Trophoblast cell (in vitro differentiated cells and primary cell): ENCODE measurements around the gene BLOC1S3.

Source experiments
- DNase-seq, 2 donors: peaks; one replicate each; pipeline ENCODE4 v3.0.0-alpha.2; 2016
- H2AFZ ChIP-seq: 2 replicates; pipeline ENCODE4 v1.6.1; 2013; ENCODE audit warnings: low read length, moderate library complexity, mild to moderate bottlenecking; ENCODE audit not compliant: insufficient read depth, poor library complexity
- H2AK5ac ChIP-seq: 2 replicates; pipeline ENCODE4 v1.6.1; 2013; ENCODE audit warnings: mild to moderate bottlenecking, low read length
- H2BK120ac ChIP-seq: 2 replicates; pipeline ENCODE4 v1.6.1; 2013; ENCODE audit warnings: low read length, mild to moderate bottlenecking, moderate library complexity; ENCODE audit not compliant: insufficient read depth, poor library complexity
- H2BK12ac ChIP-seq: 2 replicates; pipeline ENCODE4 v1.6.1; 2013; ENCODE audit warnings: mild to moderate bottlenecking, low read length, moderate library complexity
- H2BK5ac ChIP-seq: 2 replicates; pipeline ENCODE4 v1.6.1; 2013; ENCODE audit warnings: low read length, low read depth, moderate library complexity, mild to moderate bottlenecking; ENCODE audit not compliant: poor library complexity
- H3K14ac ChIP-seq: 2 replicates; pipeline ENCODE4 v1.6.1; 2013; ENCODE audit warnings: mild to moderate bottlenecking, low read length
- H3K18ac ChIP-seq: 2 replicates; pipeline ENCODE4 v1.6.1; 2013; ENCODE audit warnings: mild to moderate bottlenecking, low read length
- H3K23ac ChIP-seq: 2 replicates; pipeline ENCODE4 v1.6.1; 2013; ENCODE audit warnings: low read length
- H3K27ac ChIP-seq: 2 replicates; pipeline ENCODE4 v1.5.1; 2013; ENCODE audit warnings: low read depth, mild to moderate bottlenecking, inconsistent platforms, low read length, moderate library complexity
- H3K27me3 ChIP-seq: 2 replicates; pipeline ENCODE4 v1.6.1; 2013; ENCODE audit warnings: inconsistent platforms, mild to moderate bottlenecking, low read length, moderate library complexity; ENCODE audit not compliant: insufficient read depth
- H3K36me3 ChIP-seq, 2 experiments: 1 replicate in 1 of 2; 2 replicates in 1 of 2; pipeline ENCODE4 v1.6.1; 2013; ENCODE audit warnings: low read length in 2 of 2, mild to moderate bottlenecking in 2 of 2, moderate library complexity in 1 of 2; ENCODE audit not compliant: insufficient read depth in 2 of 2, control insufficient read depth in 1 of 2
- H3K4ac ChIP-seq: 2 replicates; pipeline ENCODE4 v1.6.1; 2013; ENCODE audit warnings: low read depth, mild to moderate bottlenecking, low read length, moderate library complexity
- H3K4me1 ChIP-seq, 2 experiments: 1 replicate in 1 of 2; 2 replicates in 1 of 2; pipeline ENCODE4 v1.6.1; 2013; ENCODE audit warnings: low read length in 2 of 2, mild to moderate bottlenecking in 2 of 2, moderate library complexity in 1 of 2; ENCODE audit not compliant: insufficient read depth in 2 of 2, control insufficient read depth in 1 of 2
- H3K4me2 ChIP-seq: 2 replicates; pipeline ENCODE4 v1.6.1; 2013; ENCODE audit warnings: inconsistent platforms, mild to moderate bottlenecking, low read length, moderate library complexity
- H3K4me3 ChIP-seq: 2 replicates; pipeline ENCODE4 v1.5.1; 2013; ENCODE audit warnings: mild to moderate bottlenecking, low read depth, low read length, inconsistent platforms
- H3K79me1 ChIP-seq: one replicate; pipeline ENCODE4 v1.6.1; 2013; ENCODE audit warnings: low read length
- H3K79me2 ChIP-seq: 2 replicates; pipeline ENCODE4 v1.6.1; 2013; ENCODE audit warnings: low read length, mild to moderate bottlenecking; ENCODE audit not compliant: control insufficient read depth, insufficient read depth, poor library complexity
- H3K9ac ChIP-seq: 2 replicates; pipeline ENCODE4 v1.6.1; 2013; ENCODE audit warnings: mild to moderate bottlenecking, low read length
- H3K9me3 ChIP-seq: 2 replicates; pipeline ENCODE4 v1.6.1; 2013; ENCODE audit warnings: low read depth, mild to moderate bottlenecking, control low read depth, inconsistent platforms, low read length; ENCODE audit not compliant: insufficient read depth
- H4K12ac ChIP-seq: 2 replicates; pipeline ENCODE4 v1.6.1; 2013; ENCODE audit warnings: low read depth, mild to moderate bottlenecking, low read length, moderate library complexity
- H4K8ac ChIP-seq: 2 replicates; pipeline ENCODE4 v1.6.1; 2013; ENCODE audit warnings: low read depth, mild to moderate bottlenecking, low read length, moderate library complexity
- H4K91ac ChIP-seq: one replicate; pipeline ENCODE4 v1.6.1; 2013; ENCODE audit warnings: low read depth, mild to moderate bottlenecking, low read length, moderate library complexity
- WGBS: extraction: QIAGEN DNeasy Blood & Tissue Kit; methylation state at CpG from one replicate; pipeline ENCODE4 v1.1.7; 2013; ENCODE audit warnings: missing lambda C conversion rate; ENCODE audit not compliant: insufficient read length, insufficient coverage; ENCODE audit errors: extremely low coverage; 5-methylcytosine and 5-hydroxymethylcytosine counted together

Gene BLOC1S3

DNA sequence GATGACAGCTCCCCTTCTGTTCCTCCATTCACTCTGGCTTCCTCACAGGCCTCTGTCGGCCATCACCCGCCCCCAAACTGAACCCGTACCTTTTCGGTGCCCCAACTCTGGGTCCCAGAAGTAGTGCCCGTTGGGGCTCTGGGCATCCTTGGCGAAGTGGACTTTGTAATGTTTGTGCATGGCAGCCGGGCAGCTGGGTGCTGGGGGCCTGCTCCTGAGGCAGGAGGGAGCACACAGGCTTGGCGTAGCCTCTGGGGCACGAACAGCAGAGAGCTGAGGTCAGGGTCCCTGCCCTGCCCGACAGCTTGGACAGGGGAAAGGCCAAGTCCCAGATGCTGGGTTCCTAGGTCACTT is 18.6 kb upstream of the BLOC1S3 start:
- Histone ChIP-seq H3K27ac (no peak overlapping the region), H2BK5ac (no peak overlapping the region), H2AFZ (no peak overlapping the region), H3K4me2 (no peak overlapping the region), H3K79me1 (no peaks in the 10 kb centered on the region), H4K91ac (no peak overlapping the region), H3K79me2 (no peaks in the 10 kb centered on the region), H3K9me3 (no peaks in the 10 kb centered on the region), H3K9ac (no peak overlapping the region), H3K18ac (no peak overlapping the region), H3K4ac (no peak overlapping the region), H2AK5ac (no peak overlapping the region), H2BK120ac (no peak overlapping the region), H3K4me3 (no peak overlapping the region), H4K12ac (no peak overlapping the region), H3K4me1 (peaks cover 17 to 18% of the 10 kb centered on the region in 2 experiments), H4K8ac (no peak overlapping the region), H2BK12ac (no peak overlapping the region), H3K14ac (no peak overlapping the region), H3K27me3 (no peaks in the 10 kb centered on the region), H3K23ac (no peak overlapping the region), H3K36me3 (no peaks in the 10 kb centered on the region)
- no CpG with 5 or more reads among the region's 10 CpGs for WGBS
- no peak for DNase-seq

DNA sequence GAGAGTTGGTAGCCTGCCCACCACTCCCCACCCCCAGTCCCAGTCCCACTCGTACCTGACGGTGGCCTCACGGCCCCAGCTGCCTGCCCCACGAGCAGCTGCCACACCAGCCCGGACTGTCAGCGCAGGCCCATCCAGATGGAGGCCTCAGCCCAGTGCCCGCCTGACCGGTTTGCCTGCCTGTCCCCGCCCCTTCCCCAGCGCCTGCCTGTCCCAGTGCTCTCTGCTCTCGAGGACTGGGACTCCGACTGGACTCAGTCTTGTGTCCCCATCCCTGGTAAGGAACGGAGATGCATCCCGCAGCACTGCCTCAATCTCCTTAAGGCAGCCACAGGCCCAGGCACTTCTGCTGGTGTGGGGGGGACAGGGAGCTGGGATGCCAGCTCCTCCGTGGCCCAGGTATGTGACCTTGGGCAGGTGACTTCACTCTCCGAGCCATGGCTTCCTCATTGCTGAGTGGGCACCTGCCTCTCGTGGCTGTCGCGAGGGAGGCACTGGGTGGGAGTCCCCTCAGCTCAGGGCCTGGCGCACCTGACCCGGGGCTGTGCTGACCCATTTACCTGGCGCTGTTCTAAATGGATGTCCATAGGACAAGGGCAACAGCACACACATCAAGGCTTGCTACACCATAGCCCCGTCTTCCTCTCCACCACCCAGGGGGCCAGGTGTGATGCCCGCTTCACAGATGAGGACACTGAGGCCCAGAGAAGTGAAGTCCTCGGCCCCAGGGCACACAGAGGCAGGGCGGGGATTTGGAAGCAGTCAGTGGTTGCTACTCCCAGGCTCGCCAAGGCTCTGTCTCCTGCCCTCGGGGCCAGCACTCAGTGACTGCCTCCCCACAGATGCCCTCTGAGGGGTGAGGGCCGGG is 17.5 kb upstream of the BLOC1S3 start, which contains the start of gene NKPD1:
NKPD1 (minus strand) TSS at position 113 of the 868 bp plus-strand sequence. CDS start 832 bp downstream, outside the sequence.
- Histone ChIP-seq H2BK120ac (no peak within 1 kb of the TSS), H3K36me3 (no peaks in the 10 kb centered on the region), H2AK5ac (no peak within 1 kb of the TSS), H2BK5ac (no peak within 1 kb of the TSS), H3K4me3 (no peak within 1 kb of the TSS), H3K79me1 (no peaks in the 10 kb centered on the region), H3K18ac (no peak within 1 kb of the TSS), H2AFZ (no peak within 1 kb of the TSS), H3K27ac (no peak within 1 kb of the TSS), H3K14ac (no peak within 1 kb of the TSS), H4K91ac (no peak within 1 kb of the TSS), H4K8ac (no peak within 1 kb of the TSS), H3K9ac (no peak within 1 kb of the TSS), H3K79me2 (no peaks in the 10 kb centered on the region), H3K4ac (no peak within 1 kb of the TSS), H3K4me2 (peak within 1 kb of the TSS; percentile 14), H2BK12ac (no peak within 1 kb of the TSS), H4K12ac (no peak within 1 kb of the TSS), H3K9me3 (no peaks in the 10 kb centered on the region), H3K23ac (no peak within 1 kb of the TSS), H3K4me1 (peaks cover 17 to 18% of the 10 kb centered on the region in 2 experiments), H3K27me3 (no peaks in the 10 kb centered on the region)
- WGBS, result no CpG with 5 or more reads among the region's 29 CpGs
- peak; percentile 76 to 78 for DNase-seq

DNA sequence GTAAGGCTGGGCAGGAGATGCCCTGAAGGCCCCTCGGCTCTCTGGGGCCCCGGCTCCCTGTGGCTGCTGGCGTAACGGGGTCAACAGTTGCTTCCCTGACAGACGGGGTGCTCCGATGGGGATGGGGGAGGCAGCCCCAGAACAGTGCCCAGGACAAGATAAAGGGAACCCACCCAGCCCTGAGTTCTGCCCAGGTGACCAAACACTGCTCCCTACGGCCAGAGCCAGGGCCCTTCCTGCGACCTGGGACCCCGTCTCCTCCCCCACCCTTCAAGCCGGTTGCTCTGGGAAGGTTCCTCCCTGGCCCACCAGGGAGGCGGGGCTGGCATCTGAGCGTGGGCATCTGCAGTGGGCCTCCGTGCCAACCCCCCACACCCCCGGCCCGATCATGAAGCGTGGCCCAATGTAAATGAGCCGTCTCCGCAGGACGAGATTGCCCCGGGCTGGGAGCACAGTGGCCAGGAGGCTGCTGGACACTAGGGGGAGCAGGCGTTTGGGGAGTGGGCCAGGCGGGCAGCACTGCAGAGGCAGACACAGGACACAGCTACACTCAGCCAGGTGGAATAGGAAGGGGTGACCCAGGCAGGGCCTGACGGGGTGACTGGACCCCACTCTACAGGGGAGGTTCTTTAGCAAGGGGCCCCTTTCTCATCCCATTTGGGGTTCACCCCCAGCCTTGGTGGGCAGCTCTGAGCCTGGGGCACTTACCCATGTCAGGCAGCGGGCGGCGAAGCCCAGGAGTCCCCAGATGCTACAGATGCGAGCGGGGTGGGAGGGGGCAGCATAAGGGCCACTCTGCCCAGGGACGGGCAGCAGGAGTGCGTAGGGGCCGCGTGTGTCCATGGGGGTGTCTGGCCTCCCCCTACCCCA is 16.6 kb upstream of the BLOC1S3 start:
- no peak overlapping the region for H4K91ac ChIP-seq
- peak in 1 of 2 donors; percentile 55 for DNase-seq
- H3K27ac ChIP-seq, result no peak overlapping the region
- H3K4me3 ChIP-seq, result no peak overlapping the region
- H4K12ac ChIP-seq, result no peak overlapping the region
- H2AK5ac ChIP-seq, result no peak overlapping the region
- H3K23ac ChIP-seq, result no peak overlapping the region
- H3K9ac ChIP-seq, result no peak overlapping the region
- H4K8ac ChIP-seq, result no peak overlapping the region
- peaks cover 17 to 18% of the 10 kb centered on the region in 2 experiments for H3K4me1 ChIP-seq
- no peaks in the 10 kb centered on the region for H3K9me3 ChIP-seq
- H2BK5ac ChIP-seq, result no peak overlapping the region
- H3K4ac ChIP-seq, result no peak overlapping the region
- H2AFZ ChIP-seq, result no peak overlapping the region
- H3K18ac ChIP-seq, result no peak overlapping the region
- H3K27me3 ChIP-seq, result no peaks in the 10 kb centered on the region
- no peak overlapping the region for H2BK120ac ChIP-seq
- no peak overlapping the region for H3K14ac ChIP-seq
- WGBS, result no CpG with 5 or more reads among the region's 32 CpGs
- H3K36me3 ChIP-seq, result no peaks in the 10 kb centered on the region
- H2BK12ac ChIP-seq, result no peak overlapping the region
- H3K79me1 ChIP-seq, result no peaks in the 10 kb centered on the region
- H3K79me2 ChIP-seq, result no peaks in the 10 kb centered on the region
- H3K4me2 ChIP-seq, result peak overlapping the region; percentile 14

DNA sequence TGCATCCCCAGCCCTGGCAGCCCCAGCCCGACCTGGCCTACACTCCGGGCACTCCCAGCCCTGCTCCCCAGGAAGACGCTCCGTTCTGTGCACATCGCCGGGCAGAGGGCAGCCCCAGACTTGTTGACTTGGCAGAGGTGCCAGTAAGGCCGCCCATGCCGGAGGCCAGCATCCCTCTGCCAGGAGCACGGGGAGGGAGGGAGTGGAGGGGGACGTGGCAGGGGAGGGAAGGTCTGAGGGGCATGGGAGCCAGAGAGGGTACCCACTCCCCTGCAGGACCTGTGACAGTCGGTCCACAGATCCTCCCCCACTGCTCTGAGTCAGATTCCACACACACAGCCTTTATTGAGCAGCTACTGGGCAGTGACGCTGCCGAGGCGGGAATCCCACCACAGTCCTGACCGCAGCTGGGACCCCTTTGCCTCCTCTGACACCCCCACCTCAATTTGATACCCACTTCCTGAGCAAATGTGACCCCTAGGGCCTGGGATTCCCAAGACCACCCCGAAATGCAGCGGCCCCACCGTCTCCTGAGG is 15.9 kb upstream of the BLOC1S3 start:
- Histone ChIP-seq H3K4me2 (no peak overlapping the region), H3K27ac (no peak overlapping the region), H2AFZ (no peak overlapping the region), H2AK5ac (no peak overlapping the region), H3K14ac (no peak overlapping the region), H3K4ac (no peak overlapping the region), H3K23ac (no peak overlapping the region), H3K4me1 (peaks cover 17 to 18% of the 10 kb centered on the region in 2 experiments), H2BK5ac (no peak overlapping the region), H3K27me3 (no peaks in the 10 kb centered on the region), H3K79me1 (no peaks in the 10 kb centered on the region), H3K18ac (no peak overlapping the region), H4K8ac (no peak overlapping the region), H3K4me3 (no peak overlapping the region), H4K91ac (no peak overlapping the region), H4K12ac (no peak overlapping the region), H3K36me3 (no peaks in the 10 kb centered on the region), H3K9me3 (no peaks in the 10 kb centered on the region), H2BK12ac (no peak overlapping the region), H3K9ac (no peak overlapping the region), H3K79me2 (no peaks in the 10 kb centered on the region), H2BK120ac (no peak overlapping the region)
- DNase-seq, result no peak
- WGBS, result no CpG with 5 or more reads among the region's 18 CpGs
